ENCODE data around the gene SPINDOC.

- TF ChIP-seq CTCF (IDR thresholded peaks at IDR 0.05): no peak
- no peak for TF ChIP-seq SIN3A (IDR thresholded peaks at IDR 0.05; ENCODE audit: borderline replicate concordance, low read depth, low read length)
- no peak for TF ChIP-seq EP300 (IDR thresholded peaks at IDR 0.05; ENCODE audit: borderline replicate concordance in 1 of 2, low read depth in 1 of 2, low read length in 1 of 2)
- TF ChIP-seq RFX5 (IDR thresholded peaks at IDR 0.05; ENCODE audit: low read length): no peak
- TF ChIP-seq RXRA (IDR thresholded peaks at IDR 0.05; ENCODE audit: borderline replicate concordance, low read depth): no peak
- TF ChIP-seq TCF12 (IDR thresholded peaks at IDR 0.05): no peak
- TF ChIP-seq RCOR1 (IDR thresholded peaks at IDR 0.05; ENCODE audit: low read length): no peak
- no peak for TF ChIP-seq RAD21 (IDR thresholded peaks at IDR 0.05; ENCODE audit: low read length)
These were observed 27.3 kb downstream of the SPINDOC start for GRCh38 chr11:63840356-63841060.
